Subcutaneous abdominal adipose tissue (tissue), 5 donors: ENCODE measurements around the gene HHEX.

ENCODE experiments used
- H3K27ac ChIP-seq: one replicate; pipeline ENCODE4 v1.7.0; 2013; ENCODE audit warnings: low read depth, mild to moderate bottlenecking, inconsistent platforms, low read length, moderate library complexity
- H3K27me3 ChIP-seq, 5 donors: one replicate each; pipeline ENCODE4 v1.7.0; 2013; ENCODE audit warnings: low read length in 5 of 5, inconsistent platforms in 1 of 5; ENCODE audit not compliant: control insufficient read depth in 5 of 5, insufficient read depth in 4 of 5
- H3K36me3 ChIP-seq, 5 donors: one replicate each; pipeline ENCODE4 v1.7.0; 2013; ENCODE audit warnings: low read length in 5 of 5; ENCODE audit not compliant: control insufficient read depth in 5 of 5, insufficient read depth in 5 of 5
- H3K4me1 ChIP-seq, 5 donors: one replicate each; pipeline ENCODE4 v1.7.0; 2013; ENCODE audit warnings: low read length in 5 of 5, mild to moderate bottlenecking in 3 of 5, moderate library complexity in 1 of 5; ENCODE audit not compliant: control insufficient read depth in 5 of 5, insufficient read depth in 5 of 5
- H3K4me3 ChIP-seq, 5 donors: one replicate each; pipeline ENCODE4 v1.7.0; 2013; ENCODE audit warnings: low read length in 5 of 5, low read depth in 1 of 5
- H3K9ac ChIP-seq, 5 donors: one replicate each; pipeline ENCODE4 v1.7.0; 2013; ENCODE audit warnings: low read length in 5 of 5, mild to moderate bottlenecking in 4 of 5, moderate library complexity in 3 of 5
- H3K9me3 ChIP-seq, 5 donors: one replicate each; pipeline ENCODE4 v1.7.0; 2013; ENCODE audit warnings: low read length in 5 of 5; ENCODE audit not compliant: control insufficient read depth in 5 of 5
- donor health status: healthy.
- donor health status: healthy.
- donor health status: healthy.
- donor health status: healthy.
- donor health status: healthy.

The HHEX gene

DNA sequence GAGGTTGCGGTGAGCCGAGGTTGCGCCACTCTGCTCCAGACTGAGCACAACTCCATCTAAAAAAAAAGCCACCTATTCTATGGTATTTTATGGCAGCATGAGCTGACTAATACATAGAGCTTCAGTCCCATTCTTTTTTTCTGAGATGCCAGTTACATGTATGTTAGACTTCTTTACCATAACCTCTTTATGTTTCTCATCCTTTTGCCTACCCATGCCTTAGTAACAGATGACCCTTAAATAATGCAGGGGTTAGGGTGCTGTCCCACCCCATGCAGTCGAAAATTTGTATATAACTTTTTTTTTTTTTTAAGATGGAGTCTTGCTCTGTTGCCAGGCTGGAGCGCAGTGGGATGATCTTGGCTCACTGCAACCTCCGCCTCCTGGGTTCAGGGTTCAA is 22.7 kb upstream of the HHEX start:
- no peak overlapping the region for H3K9ac ChIP-seq
- H3K4me1 ChIP-seq, result no peaks in the 10 kb centered on the region
- H3K27ac ChIP-seq, result no peak overlapping the region
- H3K9me3 ChIP-seq, result peaks cover 3 to 21% (median 8%) of the 10 kb centered on the region in 5 donors
- no peaks in the 10 kb centered on the region for H3K27me3 ChIP-seq
- H3K4me3 ChIP-seq, result no peak overlapping the region
- H3K36me3 ChIP-seq, result no peaks in the 10 kb centered on the region

DNA sequence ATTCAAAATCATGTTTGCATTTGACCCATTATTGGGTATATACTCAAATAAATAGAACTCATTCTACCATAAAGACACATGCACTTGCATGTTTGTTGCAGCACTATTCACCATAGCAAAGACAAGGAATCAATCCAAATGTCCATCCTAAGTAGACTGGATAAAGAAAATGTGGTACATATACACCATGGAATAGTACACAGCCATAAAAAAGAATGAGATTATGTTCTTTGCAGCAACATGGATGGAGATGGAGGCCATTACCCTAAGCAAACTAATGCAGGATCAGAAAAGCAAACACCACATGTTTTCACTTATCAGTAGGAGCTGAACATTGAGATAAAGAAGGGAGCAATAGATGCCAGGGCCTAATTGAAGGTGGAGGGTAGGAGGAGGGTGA is 12.0 kb upstream of the HHEX start:
- H3K27me3 ChIP-seq, result no peaks in the 10 kb centered on the region
- no peaks in the 10 kb centered on the region for H3K9me3 ChIP-seq
- H3K27ac ChIP-seq, result no peak overlapping the region
- H3K4me1 ChIP-seq, result no peaks in the 10 kb centered on the region
- no peak overlapping the region for H3K4me3 ChIP-seq
- no peak overlapping the region for H3K9ac ChIP-seq
- H3K36me3 ChIP-seq, result no peaks in the 10 kb centered on the region

DNA sequence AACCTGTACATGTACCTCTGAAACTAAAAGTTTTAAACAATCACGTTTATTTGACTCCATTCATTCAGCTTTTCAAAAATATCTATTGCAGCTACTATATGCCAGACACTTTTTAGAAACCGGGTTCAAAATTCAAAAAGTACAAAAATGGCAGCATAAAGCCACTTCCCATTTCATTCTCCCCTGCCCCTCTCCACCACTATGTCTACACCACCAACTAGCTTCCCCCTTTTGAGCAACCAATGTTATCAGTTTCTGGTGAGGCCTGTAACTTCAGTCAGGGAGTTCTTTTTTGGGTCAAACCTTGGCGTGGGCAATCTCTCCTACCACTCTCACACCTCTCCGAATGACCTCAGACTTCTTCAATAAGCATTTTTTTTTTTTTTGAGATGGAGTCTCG is 11.5 kb upstream of the HHEX start:
- no peak overlapping the region for H3K9ac ChIP-seq
- H3K9me3 ChIP-seq, result no peaks in the 10 kb centered on the region
- no peak overlapping the region for H3K27ac ChIP-seq
- H3K36me3 ChIP-seq, result no peaks in the 10 kb centered on the region
- H3K4me1 ChIP-seq, result no peaks in the 10 kb centered on the region
- H3K27me3 ChIP-seq, result no peaks in the 10 kb centered on the region
- H3K4me3 ChIP-seq, result no peak overlapping the region

DNA sequence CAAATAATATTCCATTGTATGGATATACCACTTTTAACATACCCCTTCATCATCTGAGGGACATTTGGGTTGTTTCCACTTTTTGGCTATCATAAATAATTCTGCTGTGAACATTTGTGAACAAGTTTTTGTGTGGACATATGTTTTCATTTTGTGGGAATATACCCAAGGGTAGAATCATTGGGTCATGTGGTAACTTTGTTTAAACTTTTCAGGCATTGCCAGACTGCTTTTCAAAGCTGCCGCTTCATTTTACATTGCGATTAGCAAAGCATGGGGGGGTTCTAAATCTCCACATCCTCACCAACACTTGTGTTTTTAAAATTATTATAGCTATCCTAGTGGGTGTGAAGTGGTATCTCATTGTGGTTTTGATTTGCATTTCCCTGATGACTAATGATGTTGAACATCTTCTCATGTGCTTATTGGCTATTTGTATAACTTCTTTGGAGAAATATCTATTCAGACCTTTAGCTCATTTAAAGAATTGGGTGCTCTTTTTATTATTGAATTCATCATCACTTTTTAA is 8.4 kb upstream of the HHEX start:
- no peaks in the 10 kb centered on the region for H3K36me3 ChIP-seq
- H3K27ac ChIP-seq, result no peak overlapping the region

DNA sequence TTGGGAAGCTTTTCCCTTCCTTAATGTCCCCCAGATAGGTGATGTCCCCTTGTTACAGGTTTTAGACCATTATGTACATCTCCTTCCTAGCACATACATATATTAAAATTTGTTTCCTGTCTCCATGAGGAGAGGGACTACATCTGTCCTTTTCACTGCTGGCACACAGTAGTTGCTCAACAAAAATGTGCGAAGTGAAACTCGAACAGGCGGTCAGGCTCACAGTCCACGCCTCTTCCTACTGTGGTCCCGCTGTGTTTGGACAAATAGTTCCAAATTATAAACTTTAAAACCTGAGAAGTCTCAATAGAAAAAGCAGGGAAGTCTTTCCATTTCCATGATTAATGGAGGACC is 1.2 kb upstream of the HHEX start:
- peaks cover 2 to 41% (median 34%) of the 10 kb centered on the region in 5 donors for H3K4me1 ChIP-seq
- no peaks in the 10 kb centered on the region for H3K36me3 ChIP-seq
- peak overlapping the region in 2 of 5 donors; percentile 64 to 68 for H3K9ac ChIP-seq
- no peak overlapping the region for H3K27ac ChIP-seq
- H3K9me3 ChIP-seq, result peaks cover 0 to 4% (median 4%) of the 10 kb centered on the region in 5 donors
- peaks cover 0 to 29% (median 14%) of the 10 kb centered on the region in 5 donors for H3K27me3 ChIP-seq
- H3K4me3 ChIP-seq, result peak overlapping the region in 4 of 5 donors; percentile 53 to 74 (median 66)

More for the DNA sequence above, 8.4 kb upstream of the HHEX start:
- peaks cover 0 to 4% (median 4%) of the 10 kb centered on the region in 5 donors for H3K9me3 ChIP-seq
- H3K4me3 ChIP-seq, result no peak overlapping the region
- no peaks in the 10 kb centered on the region for H3K4me1 ChIP-seq
- H3K27me3 ChIP-seq, result no peaks in the 10 kb centered on the region
- H3K9ac ChIP-seq, result no peak overlapping the region

DNA sequence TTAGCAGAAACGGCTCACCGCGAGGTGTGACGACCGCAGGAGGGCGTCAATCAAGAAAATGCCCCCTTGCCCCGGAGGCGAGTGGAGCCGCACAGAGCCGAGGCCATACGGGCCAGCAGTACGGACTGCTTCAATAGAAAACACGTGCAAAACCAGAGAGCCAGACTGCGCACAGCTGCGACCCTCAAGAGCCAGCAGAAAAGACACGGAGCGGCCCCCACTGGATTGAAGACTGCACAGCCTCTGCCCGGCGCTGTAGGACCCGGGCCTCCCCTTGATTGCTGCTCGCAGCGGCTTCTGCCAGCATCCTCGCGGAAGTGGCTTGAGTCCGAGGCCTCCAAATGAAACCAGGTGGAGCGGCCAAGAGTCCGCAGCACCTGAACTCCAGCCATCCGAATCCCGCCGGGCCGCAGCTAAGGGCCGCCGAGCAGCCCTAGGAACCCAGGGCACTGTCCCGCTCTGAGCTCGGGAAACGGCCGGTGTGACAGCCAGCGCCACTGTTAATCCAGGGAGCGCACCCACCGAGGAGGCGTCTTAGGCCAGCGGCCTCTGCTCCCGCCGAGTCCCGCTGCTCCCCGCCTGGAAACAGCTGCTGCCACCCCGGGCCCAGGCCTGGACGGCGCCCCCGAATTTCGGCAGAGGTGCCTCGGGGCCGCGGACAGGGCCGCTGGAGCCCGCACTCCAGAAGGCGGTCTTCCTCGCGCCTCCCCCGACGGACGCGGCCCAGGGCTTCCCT is 660 bp upstream of the HHEX start:
- no peak overlapping the region for H3K27ac ChIP-seq
- peak overlapping the region in 3 of 5 donors; percentile 64 to 76 (median 68) for H3K9ac ChIP-seq
- peaks cover 0 to 4% (median 4%) of the 10 kb centered on the region in 5 donors for H3K9me3 ChIP-seq
- H3K36me3 ChIP-seq, result no peaks in the 10 kb centered on the region
- H3K27me3 ChIP-seq, result peaks cover 0 to 29% (median 14%) of the 10 kb centered on the region in 5 donors
- peaks cover 2 to 41% (median 34%) of the 10 kb centered on the region in 5 donors for H3K4me1 ChIP-seq
- H3K4me3 ChIP-seq, result peak overlapping the region in 4 of 5 donors; percentile 53 to 74 (median 66)

DNA sequence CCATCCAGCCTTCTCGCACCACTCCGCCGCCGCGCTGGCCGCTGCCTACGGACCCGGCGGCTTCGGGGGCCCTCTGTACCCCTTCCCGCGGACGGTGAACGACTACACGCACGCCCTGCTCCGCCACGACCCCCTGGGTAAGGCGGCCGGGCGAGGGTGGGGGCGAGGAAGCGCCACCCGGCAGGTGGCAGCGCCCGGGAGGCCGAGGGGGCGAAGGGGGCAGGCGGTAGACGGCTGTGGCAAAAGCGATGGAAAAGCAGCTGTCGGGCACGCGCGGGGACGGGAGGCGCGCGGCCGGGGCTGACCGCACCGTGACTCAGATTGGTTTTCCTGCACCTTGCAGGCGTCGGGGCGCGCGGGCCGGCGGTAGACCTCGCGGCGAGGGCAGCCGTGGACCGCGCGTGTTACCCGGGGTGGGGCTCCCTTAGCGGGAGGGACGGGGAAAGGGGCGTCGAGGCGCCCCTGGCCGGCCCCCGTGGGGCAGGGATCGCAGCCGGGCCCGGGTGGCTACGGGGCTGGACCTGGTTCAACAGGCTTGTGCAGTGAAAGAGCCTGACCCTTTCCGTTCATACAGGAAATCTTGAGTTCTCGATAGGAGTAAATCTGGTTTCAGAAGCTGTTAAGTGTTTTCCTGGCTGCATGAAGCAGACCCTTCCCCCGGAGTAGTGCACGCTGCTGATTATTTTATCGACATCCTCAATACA is 608 bp downstream of the HHEX start:
- peak overlapping the region; percentile 61 to 74 (median 67) for H3K4me3 ChIP-seq
- peaks cover 0 to 2% (median 1%) of the 10 kb centered on the region in 5 donors for H3K9me3 ChIP-seq
- H3K27ac ChIP-seq, result peak overlapping the region; percentile 77
- peaks cover 0 to 31% (median 14%) of the 10 kb centered on the region in 5 donors for H3K27me3 ChIP-seq
- H3K4me1 ChIP-seq, result peaks cover 2 to 41% (median 34%) of the 10 kb centered on the region in 5 donors
- peaks cover 0 to 7% (median 0%) of the 10 kb centered on the region in 5 donors for H3K36me3 ChIP-seq
- peak overlapping the region in 4 of 5 donors; percentile 43 to 66 (median 51) for H3K9ac ChIP-seq

DNA sequence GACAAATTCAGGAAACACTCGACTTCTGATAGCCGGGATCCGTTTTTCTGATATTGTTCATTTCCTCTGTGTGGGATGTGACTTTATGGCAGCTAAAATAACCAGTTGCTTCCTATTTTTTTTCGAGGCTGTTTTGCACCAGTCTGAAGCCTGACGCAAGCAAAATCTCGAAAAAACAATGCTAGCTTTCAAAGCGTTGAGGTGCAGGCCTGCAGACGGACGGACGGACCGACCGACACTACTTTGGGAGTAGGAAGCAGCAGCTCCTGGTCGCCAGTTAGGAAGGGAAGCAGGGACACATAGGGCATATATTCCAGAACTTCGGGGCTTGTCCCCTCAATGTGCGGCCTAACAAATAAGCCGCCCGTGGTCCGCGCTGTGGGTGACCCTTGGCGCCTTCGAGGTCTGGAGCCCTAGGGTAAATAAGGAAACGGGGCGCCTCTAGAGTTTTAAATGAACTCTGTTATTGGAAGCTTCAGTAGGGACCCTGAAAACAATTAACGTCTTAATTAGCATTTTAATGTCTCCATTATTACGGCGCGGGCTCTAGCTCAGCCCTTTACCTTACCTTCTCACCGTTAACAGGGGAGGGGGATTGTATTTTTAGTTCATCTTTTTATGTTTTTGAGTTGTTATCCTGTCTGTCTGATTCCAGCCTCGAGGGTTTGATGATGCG is 1.3 kb downstream of the HHEX start:
- peak overlapping the region; percentile 77 for H3K27ac ChIP-seq
- H3K27me3 ChIP-seq, result peaks cover 0 to 35% (median 15%) of the 10 kb centered on the region in 5 donors
- H3K36me3 ChIP-seq, result peaks cover 0 to 7% (median 0%) of the 10 kb centered on the region in 5 donors
- peaks cover 2 to 41% (median 34%) of the 10 kb centered on the region in 5 donors for H3K4me1 ChIP-seq
- H3K9me3 ChIP-seq, result no peaks in the 10 kb centered on the region
- peak overlapping the region in 3 of 5 donors; percentile 43 to 66 (median 56) for H3K9ac ChIP-seq
- peak overlapping the region; percentile 61 to 74 (median 67) for H3K4me3 ChIP-seq

DNA sequence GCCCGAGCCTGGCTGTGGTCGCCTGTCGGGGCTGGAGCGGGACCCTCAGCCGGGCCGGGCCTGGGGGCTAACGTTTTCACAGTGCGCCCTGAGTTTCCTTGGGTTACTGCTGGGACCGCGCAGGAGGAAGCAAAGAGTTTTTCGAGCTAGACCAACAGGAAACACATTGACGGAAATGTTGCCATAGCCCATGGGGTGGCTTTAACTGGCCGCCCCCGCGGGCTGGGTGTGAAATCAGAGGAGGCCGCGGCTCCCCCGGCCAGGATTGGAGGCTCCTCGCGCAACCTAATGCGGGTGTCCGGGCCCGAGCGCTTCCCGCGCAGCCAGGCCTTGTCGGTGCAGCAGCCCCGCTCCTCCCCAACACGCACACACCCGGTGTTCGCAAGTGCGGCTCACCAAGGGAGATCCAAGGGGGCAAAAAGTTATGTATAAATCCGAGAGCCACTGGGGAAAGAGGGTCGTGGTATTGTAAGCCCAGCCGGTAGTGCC is 1.9 kb downstream of the HHEX start:
- Histone ChIP-seq H3K9ac (peak overlapping the region in 2 of 5 donors; percentile 43 to 74), H3K4me1 (peaks cover 2 to 41% (median 34%) of the 10 kb centered on the region in 5 donors)

More for the DNA sequence above, 1.9 kb downstream of the HHEX start:
- Histone ChIP-seq H3K27ac (peak overlapping the region; percentile 77), H3K9me3 (no peaks in the 10 kb centered on the region), H3K36me3 (peaks cover 0 to 7% (median 0%) of the 10 kb centered on the region in 5 donors), H3K4me3 (peak overlapping the region; percentile 33 to 74 (median 62)), H3K27me3 (peaks cover 0 to 40% (median 18%) of the 10 kb centered on the region in 5 donors)
